Activated CD4-positive, alpha-beta T cell treated with anti-CD3 and anti-CD28 coated beads, Interleukin-2, amount 50 U/mL, for 24 hours (primary cell): ENCODE data around the gene DUOXA2.

Experiments used
- DNase-seq, 2 donors: peaks; one replicate each; pipeline ENCODE4 v3.0.0-alpha.2; 2020; ENCODE audit warnings: low read depth in 1 of 2, low spot score in 1 of 2

The DUOXA2 gene

GRCh38 chr15:45156744-45157455 lies 42.8 kb downstream of the DUOXA2 start:
- no peak for DNase-seq

- no peak for DNase-seq
Observed at GRCh38 chr15:45157974-45158373, 43.8 kb downstream of the DUOXA2 start.

- no peak for DNase-seq
Observed at GRCh38 chr15:45161666-45162065, 47.5 kb downstream of the DUOXA2 start.

DNA sequence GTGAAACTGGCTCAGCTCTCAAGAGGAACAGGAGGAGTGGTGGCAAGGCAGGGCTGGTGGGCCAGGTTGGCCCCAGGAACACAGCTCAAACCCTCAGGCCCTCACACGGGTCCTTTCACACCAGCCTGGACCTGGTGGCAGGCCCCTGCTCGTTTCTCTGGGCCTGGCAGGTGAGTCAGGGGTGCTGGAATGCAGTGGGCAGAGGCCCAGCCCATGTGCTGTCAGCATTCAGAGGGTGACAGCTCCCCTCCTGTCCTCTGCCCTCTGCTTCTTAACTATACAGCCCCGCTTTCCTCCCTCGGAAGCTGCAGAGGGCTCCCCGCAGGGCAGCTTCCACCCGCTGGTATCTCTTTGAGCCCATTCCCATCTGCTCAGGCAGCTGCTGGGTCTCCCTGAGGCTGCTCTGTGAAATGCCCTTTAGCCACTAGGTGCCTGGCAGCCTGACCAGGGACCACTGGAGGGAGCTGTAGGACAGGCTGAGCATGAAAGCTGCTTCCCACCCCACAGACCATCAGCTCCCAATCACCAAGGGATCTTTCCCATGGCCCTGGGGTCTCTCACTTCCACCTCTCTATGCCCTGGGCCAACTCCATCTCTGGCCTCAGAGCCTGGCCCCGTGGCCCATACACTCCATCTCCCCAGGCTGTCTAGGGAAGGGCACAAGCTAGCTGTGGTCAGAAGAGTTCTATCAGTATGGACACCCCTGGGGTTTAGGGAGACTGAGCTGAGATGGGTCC lies 48.8 kb downstream of the DUOXA2 start:
- peak in 1 of 2 donors; percentile 44 for DNase-seq

GRCh38 chr15:45163508-45163856 lies 49.4 kb downstream of the DUOXA2 start:
- no peak for DNase-seq

DNA sequence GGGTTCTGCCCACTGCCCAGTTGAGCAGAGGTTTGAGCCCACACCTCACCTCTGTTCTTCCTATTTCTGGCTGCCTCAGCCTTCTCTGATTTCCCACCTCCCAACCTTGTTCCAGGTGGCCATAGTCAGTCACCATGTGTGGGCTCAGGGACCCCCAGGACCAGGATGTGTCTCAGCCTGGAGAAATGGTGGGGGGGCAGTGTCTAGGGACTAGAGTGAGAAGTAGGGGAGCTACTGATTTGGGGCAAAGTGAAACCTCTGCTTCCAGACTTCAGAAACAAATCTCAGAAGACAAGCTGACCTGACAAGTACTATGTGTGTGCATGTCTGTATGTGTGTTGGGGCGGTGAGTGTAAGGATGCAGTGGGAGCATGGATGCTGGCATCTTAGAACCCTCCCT lies 50.8 kb downstream of the DUOXA2 start:
- DNase-seq: no peak

DNA sequence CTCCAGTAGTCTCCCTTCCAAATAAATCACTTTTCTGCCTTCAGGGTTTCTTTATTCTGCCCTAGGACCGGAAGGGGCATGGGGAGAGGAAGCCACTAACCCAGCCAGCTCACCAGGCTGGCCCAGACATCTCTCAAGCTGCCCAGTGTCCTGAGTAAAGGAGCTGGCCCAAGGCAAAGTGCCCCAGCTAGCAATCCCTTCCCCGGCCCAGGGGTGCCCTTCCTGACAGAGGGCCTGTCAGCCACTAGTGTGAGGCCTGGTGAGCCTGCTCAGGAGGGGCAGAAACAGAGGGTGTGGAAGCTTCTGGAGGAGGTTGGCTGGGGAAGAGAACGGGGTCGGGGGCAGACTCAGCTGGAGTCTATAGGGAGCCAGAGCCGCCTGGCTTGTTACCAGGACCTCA lies 51.4 kb downstream of the DUOXA2 start:
- no peak for DNase-seq

DNA sequence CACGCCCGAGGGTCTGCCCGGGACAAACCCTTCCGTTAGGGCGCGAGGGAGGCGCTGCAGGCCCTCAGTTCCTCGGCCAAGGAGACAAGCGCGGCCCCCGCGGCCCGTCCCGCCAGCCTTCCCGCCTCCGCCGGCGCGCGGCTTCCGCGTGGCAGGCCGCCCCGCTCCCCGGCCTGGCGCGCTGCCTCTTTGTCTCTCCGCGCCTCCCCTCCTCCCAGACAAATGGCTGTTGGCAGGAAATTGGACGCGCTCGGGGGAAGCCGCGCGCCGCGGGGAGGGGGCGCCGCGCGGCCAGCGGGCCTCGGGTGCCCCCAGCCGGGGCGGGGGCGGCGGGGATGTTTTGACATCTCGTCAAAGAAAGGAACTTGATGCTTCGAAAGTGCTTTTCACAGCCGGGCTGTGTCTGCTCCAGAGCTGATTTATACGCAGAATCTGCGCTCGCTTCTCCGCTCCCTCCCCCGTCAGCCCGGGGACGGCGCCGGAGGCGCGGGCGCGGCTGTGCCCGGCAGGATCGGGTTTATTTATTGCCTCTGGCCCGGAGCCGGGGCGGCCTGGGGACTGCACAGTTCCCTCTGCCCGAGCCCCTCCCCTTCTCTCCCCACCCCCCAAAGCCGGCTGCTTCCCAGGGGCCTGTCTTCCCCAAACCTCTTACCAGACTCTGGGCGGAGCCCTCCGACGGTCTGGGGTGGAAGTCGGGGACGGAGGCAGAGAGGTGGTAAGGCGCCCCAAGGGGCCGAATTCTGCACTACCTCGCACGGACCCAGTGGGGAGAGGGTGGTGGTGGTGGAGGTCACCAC lies 52.9 kb downstream of the DUOXA2 start:
- DNase-seq: peak; percentile 60 to 75

GRCh38 chr15:45167631-45168205 lies 53.6 kb downstream of the DUOXA2 start:
- DNase-seq: no peak
